Endothelial cell of hepatic sinusoid (primary cell): ENCODE data around the gene SMYD3.

Experiments used
- in situ Hi-C: cut with HindIII; loops from 2 replicates; pipeline ENCODE4 v1.10.0; 2017; ENCODE audit warnings: low sequenced_read_pairs

The SMYD3 gene

DNA sequence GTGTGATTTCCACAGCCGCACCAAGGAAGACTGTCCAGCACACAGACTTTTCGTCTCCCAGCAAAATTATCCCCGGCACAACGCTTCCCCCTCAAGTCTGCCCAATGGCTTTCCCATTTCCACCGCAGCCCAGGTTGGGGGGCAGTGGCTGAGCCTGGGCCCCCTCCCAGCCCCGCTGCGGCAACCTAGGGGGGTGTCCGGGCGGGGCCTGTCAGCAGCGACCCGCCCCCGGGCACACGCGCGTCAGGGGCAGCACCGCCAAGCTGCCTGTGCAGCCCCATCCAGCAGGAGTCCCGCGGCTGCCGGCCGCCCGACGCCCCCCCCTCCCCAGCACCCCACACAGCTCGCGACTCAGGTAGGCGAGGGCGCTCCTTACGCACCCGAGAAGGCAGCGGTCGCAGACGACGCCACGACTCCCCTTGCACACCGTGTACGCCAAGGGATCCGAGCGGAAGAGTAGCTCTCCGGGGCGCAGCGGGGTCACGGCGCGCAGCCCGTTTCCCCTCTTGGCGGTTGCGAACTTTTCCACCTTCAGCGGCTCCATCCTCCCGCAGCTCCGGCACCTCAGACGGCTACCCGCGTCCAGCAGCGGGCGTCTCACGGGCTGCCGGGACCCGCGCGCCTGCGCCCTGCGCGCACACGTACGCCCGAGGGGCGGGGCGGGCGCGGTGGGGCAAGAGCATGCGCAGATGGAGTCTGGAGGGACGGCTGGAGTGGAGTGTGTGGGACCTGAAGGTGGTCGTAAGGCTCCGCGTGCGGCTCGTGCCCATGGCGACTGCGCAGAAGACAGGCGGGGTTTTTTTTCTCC, at the start of gene SMYD3:
TSS of gene SMYD3 (minus strand) at position 606 of the 808 bp plus-strand sequence.
- in situ Hi-C loops: no loop called here

DNA sequence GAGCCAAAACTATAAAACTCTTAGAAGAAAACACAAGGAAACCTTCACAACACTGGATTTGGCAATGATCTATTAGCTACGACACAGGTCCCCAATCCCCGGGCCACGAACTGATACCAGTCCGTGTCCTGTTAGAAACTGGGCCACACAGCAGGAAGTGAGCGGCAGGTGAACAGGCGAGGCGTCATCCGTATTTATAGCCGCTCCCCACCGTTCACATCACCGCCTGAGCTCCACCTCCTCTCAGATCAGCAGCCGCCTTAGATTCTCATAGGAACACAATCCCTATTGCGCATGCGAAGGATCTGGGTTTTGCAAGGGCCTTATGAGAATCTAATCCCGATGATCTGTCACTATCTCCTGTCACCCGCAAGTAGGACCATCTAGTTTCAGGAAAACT, 47.1 kb upstream of the SMYD3 start:
- in situ Hi-C loops: no loop called here

DNA sequence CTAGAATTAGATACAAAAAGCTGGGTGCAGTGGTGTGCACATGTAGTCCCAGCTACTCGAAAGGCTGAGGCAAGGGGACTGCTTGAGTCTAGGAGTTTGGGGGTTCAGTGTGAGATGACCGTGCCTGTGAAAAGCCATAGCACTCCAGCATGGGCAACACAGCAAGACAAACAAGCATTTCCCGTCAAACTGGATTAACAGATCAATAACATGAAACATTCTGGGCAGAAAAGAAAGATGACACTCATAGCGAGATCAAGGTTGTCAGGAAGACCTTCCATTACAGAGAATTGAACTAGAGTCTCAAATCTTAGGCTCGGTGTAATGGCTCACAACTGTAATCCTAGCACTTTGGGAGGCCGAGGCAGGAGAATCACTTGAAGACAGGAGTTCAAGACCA, 45.0 kb upstream of the SMYD3 start:
- in situ Hi-C loops: no loop called here

DNA sequence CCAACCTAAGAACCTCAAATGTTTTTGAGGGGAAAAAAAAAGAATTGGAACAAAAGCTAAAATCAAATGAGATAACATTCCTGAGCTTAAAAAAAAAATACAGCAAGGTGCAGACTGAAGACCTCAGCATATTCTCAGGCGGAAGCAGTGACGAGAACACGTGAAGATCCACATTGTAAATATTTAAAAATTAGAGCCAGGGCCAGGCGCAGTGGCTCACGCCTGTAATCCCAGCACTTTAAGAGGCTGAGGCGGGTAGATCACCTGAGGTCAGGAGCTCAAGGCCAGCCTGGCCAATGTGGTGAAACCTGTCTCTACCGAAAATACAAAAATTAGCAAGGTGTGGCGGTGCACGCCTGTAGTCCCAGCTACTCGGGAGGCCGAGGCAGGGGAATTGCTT, 43.3 kb upstream of the SMYD3 start:
- in situ Hi-C loops: no loop called here

DNA sequence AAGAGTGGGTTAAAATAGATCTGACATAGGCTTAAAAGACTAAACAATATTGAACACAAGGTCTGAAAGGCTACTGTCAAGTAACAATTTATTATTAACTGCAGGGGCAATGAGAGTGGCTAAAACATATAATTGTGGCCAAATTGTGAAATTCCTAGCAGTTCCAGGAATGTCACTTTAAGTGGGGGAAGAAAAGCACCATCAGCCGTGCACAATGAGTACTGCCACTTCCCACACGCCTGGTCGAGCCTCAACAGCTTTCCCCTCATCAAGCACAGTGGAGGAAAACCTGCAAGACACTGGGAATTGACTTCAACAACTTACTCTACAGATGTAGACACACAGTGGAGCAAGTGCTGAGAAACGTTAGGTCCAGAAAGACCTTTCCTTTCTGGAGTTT, 42.6 kb upstream of the SMYD3 start:
- in situ Hi-C loops: no loop called here

DNA sequence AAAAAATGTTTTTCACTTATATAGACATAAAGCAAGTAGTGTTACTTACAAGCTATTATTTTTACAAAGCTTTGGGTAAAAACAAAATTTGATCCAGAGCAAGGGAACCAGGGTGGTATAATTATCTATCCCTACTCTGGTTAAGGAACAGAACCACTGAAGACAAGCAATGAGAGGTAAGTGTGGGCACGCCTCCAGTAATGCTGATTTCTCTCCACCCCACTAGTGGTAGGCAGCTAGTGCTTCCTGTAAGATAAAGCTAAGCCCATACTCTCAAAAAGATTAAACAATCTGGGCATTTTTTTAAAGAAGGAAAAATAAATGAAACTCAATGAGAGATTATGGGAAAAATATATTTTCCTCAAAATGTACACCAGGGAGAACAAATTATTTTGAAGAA, 36.9 kb upstream of the SMYD3 start:
- in situ Hi-C loops: no loop called here

DNA sequence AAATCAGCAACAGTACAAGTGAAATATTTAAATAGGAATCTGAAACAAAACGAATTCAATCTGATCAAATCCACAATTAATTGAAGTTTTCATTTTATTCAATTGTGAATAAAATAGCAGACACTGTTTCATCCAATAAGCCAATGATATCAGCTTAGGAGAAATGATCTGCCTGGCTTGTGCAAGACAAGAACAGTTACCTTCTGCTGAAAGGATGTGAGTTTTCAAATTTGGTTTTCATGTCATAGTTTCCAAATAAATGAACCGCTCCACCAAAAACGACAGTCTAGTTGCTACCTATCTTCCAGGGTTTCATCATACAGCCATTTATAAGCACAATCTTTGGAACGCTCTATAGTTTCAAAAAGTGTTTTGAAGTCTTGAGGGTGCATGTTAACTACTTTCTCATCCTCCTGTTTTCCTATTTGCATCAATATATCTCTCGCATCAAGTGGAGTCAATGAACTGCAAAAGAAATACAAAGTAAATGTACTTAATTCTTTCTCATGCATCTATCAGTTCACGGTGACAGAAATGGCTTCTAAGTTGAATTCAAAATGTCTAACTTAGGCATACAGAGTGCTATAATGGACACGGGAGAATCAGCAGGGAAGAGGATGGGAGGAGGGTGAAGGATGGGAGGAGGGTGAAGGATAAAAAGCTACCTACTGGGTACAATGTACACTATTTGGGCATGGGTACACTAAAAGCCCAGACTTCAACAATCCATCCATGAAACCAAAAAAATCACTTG, 33.8 kb upstream of the SMYD3 start:
- in situ Hi-C loops: no loop called here

DNA sequence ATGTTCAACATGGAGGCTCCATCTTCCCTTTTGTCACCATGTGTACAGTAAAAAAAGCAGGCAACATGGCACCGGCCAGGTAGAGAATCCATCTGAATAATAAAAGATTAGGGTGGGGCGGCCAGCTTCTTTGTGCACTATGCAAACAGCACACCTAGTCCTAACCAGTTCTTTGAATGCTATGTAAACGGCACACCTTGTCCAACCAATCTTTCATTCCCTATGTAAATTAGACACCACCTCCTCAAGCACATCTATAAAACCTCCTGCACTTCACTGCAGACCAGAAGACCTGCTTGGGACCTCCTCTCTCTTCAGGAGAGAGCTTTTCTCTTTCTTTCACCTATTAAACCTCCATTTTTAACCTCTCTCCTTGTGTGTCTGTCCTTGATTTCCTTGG, 30.8 kb upstream of the SMYD3 start:
- in situ Hi-C loops: no loop called here

DNA sequence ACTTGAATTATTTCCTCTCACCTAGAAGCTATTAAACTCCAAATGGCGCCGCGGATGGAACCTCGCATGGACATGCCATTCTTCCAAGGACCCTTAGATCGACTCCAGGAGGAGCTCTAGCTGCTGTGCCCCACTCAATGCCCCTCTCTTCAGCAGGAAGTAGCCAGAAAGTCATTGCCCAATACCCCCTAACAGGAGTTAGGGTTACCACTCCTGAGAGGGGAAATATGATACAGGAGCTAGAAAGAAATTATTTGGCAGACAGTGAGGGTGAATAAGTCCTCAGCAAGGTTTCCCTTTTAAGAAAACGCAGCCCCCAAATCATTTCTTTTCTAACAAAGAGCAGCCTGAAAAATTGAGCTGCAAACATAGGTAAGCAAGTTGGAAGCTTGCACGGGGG, 30.4 kb upstream of the SMYD3 start:
- in situ Hi-C loops: no loop called here

DNA sequence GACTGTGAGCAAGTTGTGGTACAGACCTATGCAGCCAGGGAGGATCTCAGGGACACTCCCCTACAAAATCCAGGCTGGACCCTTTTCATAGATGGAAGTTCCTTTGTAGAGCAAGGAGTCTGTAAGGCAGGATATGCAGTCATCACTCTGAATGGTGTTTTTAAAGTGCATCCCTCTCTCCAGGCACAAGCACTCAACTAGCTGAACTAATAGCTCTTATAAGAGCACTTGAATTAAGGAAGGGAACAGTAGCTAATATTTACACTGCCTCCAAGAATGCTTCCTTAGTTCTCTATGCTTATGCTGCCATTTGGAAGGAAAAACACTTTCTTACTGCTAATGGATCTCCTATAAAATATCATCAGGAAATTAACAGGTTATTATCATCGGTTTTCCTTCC, 27.0 kb upstream of the SMYD3 start:
- in situ Hi-C loops: no loop called here

DNA sequence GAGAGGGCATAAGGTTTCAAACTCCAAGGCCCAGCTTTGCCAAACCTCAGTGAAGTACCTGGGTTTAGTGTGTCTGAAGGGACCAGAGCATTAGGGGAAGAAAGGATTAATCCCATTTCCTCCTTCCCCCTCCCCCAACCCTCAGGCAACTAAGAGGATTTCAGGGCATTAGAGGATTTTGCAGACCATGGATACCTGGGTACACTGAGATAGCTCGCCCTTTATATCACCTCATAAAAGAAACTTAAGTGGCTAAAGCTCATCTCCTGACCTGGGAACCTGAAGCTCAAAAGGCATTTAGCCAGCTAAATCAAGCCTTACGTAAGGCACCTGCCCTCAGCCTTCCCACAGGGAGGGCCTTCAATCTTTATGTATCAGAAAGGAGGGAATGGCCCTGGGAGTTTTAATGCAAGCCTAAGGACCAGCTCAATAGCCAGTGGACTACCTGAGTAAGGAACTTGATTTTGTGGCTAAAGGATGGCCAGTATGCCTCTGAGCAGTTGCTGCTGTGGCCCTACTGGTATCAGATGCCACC, 26.4 kb upstream of the SMYD3 start:
- in situ Hi-C loops: no loop called here

DNA sequence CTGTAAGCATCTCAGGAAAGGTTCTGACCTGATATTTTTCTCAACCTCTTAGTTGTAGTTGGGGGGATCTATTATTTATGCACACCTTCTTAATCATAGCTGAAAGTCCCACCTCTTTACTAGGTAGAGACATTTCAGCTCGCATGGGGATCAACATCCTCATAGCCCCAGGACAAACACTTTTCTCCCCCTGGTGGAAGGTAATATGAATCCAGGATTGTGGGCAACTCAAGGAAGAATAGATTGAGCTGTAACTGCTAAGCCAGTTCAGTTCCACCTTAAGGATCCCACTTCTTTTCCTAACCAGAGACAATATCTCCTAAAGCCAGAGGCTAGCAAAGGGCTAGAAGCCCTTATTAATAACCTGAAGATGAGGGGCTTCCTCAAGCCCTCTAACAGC, 25.4 kb upstream of the SMYD3 start:
- in situ Hi-C loops: no loop called here

DNA sequence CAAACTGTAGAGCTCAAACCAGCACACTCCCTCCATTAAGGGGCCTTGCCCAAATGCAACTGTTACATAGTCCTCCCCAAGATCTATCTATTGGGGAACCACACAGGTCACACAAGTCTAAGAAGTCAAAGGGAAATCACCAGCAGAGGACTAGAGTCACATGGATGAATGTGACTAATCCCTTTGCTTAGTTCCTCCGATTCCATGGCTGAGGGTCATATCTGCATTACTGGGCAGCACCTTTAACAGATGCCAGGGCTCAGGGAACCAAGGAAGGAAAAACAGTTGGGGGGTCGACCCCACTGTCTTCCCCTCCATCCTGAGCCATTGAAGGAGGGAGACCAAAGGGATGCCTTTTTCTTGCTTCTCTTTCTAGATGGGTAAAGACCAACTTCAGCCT, 23.4 kb upstream of the SMYD3 start:
- in situ Hi-C loops: no loop called here

DNA sequence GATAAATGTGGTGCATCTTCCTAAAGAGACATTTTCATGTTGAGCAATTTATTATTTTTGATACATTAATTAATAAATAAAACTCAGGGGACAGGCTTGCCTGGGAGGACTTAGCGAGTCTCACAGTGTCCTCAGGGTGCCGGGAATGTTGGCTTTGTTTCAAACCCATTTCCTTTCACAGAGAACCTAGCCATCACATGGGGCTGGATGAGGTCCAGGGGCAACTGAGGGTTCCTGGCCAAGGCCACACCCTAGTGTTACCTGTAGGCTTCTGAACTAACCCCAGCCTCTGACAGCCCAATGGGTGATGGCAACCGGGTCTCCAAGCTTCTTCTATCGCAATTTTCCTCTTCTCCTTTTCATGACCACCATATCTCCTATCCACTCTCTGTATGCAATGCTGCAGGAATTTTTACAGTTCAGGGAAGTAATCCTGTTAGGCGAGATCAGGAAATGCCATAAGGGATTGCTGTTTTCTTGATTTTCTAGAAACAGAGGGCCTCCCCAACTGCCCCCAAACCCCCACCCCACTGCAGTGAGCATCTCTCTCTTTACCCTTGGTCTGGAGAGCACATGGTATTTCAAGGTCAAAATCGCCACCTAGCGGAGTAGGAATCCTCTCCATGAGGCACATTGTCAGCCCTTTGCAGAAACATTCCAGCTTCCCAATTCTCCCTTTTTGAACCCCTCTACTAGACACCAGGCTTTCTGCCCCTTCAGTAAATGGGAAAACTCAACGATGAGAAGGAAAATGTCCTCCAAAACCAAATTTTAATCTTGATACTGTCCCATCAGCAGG, 22.1 kb upstream of the SMYD3 start:
- in situ Hi-C loops: no loop called here

DNA sequence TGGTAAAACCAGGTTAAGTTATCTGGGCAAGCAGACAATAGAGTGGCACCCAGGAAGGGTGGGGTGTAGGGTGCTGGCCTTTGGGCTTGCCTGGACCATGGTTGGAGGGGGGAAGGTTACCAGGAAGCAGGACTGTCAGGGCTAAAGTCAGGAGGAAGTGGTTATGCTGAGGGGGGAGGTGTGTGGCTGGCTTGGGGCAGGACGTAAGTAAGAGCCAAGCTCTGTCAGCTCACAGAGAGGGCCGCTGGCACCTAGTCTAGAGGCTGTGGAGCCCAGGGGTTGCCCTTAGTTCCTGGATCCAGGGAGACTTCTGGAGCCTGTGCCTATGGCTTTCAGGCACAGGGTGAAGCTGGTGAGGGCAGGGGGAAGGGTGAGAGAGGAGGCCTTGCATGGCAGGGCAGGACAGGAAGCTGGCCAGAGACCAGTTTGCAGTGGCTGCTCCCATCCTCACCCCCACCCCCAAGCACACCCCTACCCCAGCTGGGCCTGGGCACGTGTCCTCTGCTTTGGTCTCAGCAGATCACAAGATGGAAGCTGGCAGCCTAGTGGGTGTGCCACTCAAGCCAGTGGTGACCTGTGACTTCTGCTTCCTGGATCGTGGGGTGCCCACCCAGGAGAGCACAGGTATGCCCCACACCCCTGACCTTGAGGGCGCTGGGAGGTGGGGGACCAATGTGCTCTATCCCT, 20.5 kb upstream of the SMYD3 start:
- in situ Hi-C loops: no loop called here

DNA sequence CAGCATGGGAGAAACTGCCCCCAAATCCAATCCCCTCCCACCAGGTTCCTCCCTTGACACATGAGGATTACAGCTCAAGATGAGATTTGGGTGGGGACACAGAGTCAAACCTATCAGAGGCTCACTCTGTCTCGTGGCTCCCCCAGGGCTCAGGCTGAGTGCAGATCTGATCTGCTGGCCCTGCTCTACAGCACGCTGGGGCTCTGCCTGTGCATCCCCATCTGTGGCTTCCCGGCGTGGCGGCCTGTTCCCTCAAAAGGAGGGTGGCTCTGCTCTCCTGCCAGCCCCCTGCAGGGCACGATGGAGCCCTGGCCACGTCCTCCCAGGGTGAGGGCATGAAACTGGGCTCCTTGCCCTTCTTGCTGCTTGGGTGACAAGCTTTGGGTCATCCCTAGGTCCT, 19.8 kb upstream of the SMYD3 start:
- in situ Hi-C loops: no loop called here

DNA sequence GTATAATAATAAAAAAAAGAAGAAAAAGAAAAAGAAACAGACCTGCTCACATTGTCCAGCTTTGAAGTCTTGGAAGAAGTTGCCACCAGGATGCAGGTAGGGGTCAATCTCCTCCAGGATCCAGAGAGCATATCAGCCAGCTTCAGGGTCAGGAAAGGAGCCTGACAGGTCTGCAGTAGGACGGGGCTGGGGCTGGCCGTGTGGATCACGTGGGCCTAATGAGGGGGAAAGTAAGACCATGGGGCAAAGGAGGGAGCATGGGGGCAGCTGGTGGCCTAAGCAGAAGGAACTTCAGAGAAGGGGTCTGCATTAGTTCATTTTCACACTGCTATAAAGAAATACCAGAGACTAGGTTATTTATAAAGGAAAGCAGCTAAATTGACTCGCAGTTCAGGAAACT, 19.3 kb upstream of the SMYD3 start:
- in situ Hi-C loops: no loop called here

DNA sequence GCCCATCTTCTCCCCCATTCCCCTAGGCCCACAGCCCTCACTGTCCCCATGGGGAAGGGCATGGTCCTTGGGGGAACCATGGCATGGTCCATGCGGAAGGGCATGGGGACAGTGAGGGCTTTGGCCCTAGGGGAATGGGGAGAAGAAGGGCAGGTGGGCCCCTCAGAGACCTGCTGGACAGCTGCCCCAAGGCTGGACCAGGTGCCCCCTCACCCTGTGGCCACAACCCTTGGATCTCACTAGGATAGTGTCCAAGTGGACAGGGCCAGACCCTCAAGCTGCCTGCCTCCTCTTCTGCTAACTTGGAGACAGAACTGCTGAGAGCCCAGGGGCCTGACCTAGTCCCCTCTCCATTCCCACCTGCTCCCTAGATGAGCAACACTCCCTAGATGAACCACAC, 12.4 kb upstream of the SMYD3 start:
- in situ Hi-C loops: no loop called here

DNA sequence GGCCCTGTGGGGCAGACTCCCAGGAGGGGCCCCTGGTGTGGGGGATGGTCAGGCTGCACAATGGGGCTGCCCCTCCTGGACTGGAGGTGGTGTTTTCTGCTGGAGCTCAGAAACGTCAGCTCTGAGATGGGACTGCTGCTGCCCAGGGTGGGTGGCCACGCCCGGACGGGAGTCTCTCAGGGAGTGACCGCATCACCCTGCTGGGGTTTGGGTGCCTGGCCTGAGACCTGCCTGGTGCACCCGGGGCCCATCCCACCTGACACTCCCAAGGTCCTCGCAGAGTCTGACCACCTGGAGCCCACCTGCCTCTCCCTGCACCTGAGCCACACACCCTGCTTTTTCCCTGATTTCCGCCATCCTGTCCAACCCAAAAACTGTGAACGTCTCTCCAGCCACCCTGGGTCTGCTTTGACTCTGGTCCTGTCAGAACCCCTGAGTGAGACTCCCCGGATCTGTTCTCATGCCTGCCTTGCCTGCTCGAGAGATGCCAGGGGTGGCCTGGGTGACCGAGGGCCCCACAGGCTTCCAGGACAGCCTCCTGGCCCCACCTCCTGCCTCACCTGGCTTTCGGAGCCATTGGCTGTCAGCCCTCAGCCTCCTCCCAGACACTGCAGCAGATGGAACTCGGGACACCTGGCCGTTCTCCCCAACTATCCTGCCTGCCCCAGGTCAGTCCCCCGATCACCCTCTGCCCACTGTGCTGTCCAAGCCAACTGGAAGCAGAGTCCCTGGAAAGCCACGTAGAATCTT, 11.6 kb upstream of the SMYD3 start:
- in situ Hi-C loops: no loop called here

DNA sequence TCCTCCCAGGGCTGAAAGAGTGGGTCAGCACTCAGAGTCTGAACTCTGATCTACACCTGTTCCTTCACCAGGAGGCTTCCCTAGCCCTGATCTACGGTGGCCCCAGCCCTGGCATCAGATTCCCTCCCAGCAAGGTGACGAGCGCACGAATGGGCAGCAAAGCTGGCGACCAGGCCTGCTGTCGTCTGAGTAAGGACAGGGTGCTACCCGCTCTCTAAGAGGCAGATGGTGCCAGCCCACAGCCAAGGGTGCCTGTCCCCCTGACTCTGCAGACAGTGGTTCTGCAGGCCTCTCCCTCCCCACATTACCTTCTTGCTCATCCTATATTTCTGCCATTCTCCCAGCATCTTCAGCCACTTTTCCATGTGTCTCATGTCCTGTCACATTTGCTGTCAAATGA, 10.3 kb upstream of the SMYD3 start:
- in situ Hi-C loops: no loop called here
